NCI-H510A treated with DMSO at 0.1 percent for 48 hours (cell line): ENCODE results near the gene FCHSD2.
"Not testable (repeated sequence)": the region's sequence is repeated elsewhere in the genome, so short reads cannot be mapped to it uniquely, and the experiment has no call there.

Source experiments
- DNase-seq: peaks from one replicate; lab custom pipeline; 2025; lab: John Stamatoyannopoulos, UW

FCHSD2 gene

GRCh38 chr11:72793425-72794367, 348.4 kb downstream of the FCHSD2 start, which contains the start of gene STARD10:
Gene STARD10 (minus strand): TSS chr11:72794047. CDS start chr11:72781181, 12,866 bp downstream.
- peak; percentile 95 for DNase-seq

DNA sequence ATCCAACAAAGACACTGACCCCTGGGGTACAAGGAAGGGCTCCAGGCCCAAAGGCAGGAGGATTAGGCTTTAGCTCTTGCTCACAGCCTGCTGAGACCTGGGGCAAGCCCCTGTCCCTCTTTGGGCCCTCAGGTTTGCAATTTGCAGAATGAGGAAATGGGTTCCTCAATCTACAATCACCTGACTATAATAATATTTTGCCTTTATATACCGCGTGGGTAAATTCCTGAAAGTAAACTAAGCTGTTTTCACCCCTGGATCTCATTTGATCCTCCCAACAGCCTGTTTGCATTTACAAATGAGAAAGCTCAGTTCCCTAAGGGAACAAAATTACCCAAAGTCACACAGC, 349.1 kb downstream of the FCHSD2 start:
- DNase-seq, result no peak

DNA sequence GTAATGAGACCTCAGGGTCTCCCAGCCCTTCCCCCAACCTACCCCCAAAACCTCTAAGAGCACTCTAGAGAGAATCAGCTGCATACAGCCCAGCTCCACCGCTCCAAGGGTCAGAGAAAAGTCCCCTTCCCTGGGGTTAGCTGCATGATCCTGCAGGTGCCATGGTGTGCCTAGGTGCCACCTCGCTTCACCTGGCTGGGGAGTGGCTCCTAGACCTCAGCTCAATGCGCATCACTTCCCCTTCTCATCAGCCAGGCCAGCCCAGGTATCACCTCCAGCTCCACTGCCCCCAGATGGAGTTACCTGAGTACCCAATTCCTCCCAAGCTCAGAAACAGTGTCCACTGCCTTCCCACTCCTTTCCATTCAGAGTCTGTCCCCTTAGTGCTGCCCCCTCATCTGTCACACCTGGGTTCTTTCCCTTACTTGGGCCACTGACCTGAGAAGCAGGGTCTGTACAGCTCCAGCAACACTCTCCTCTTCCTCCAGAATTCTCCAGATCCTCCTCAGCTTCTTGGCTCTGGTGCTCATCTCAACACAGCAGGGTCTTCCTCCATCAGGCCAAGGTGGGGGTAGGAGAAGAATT, 349.6 kb downstream of the FCHSD2 start:
- no peak for DNase-seq

GRCh38 chr11:72791228-72791627, 350.9 kb downstream of the FCHSD2 start:
- not testable (repeated sequence) for DNase-seq

DNA sequence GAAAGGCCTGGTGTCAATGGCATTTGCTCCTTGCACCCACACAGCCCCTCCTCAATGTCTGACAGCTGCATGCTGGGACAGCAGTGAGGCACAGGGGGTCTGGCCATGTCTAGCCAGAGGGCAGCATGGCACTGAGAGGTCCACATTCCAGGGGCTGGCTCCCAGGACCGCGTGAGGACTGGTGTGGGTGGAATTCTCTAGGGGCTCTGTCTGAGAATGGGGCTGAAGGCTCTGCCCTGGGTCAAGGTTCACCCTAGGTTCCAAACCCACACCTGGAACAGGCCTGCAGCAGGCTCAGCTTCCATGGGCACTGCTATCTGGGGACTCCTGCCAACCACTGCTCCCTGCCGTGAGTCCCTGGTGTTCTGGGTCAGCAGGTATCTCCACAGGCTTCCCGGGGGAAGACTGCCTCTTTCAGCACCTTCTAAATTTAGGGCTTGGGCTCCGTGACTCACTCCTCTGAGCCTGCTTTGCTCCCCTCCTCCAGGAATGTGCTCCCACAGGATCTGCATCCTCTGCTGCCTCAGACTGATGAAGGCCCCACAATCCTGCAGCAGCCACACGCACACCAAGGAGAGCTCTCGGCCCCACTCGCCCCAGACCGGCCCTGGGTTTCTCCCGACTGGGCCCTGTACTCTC, 352.5 kb downstream of the FCHSD2 start:
- DNase-seq, result no peak

GRCh38 chr11:72788241-72788640, 353.9 kb downstream of the FCHSD2 start:
- DNase-seq, result no peak

- DNase-seq, result peak; percentile 96
Measured at GRCh38 chr11:72787216-72788104, 354.7 kb downstream of the FCHSD2 start.
